Endodermal cell (in vitro differentiated cells): ENCODE measurements around the gene SLC35D2. TPM values are rescaled to one million over a fixed set of nuclear protein-coding genes. Genes with fewer than 3 reads are reported as not detected.
A peak's percentile ranks its signal among the peaks of the same experiment; 100 is the strongest.

Experiments
- DNase-seq: peaks from one replicate; pipeline ENCODE4 v3.0.0-alpha.2; 2017
- H3K27ac ChIP-seq: 2 replicates; pipeline ENCODE4 v1.5.1; 2013; ENCODE audit warnings: mild to moderate bottlenecking, low read depth, low read length, moderate library complexity
- H3K27me3 ChIP-seq: 2 replicates; pipeline ENCODE4 v1.6.1; 2013; ENCODE audit warnings: mild to moderate bottlenecking, low read length, moderate library complexity; ENCODE audit not compliant: insufficient read depth, control insufficient read depth, poor library complexity, severe bottlenecking
- H3K36me3 ChIP-seq: 2 replicates; pipeline ENCODE4 v1.7.0; 2013; ENCODE audit warnings: mild to moderate bottlenecking, low read length, moderate library complexity; ENCODE audit not compliant: control insufficient read depth, insufficient read depth
- H3K4me1 ChIP-seq: one replicate; pipeline ENCODE4 v1.7.0; 2013; ENCODE audit warnings: low read length; ENCODE audit not compliant: control insufficient read depth, insufficient read depth
- H3K4me3 ChIP-seq: 2 replicates; pipeline ENCODE4 v1.5.1; 2013; ENCODE audit warnings: mild to moderate bottlenecking, low read length, moderate library complexity
- H3K9ac ChIP-seq: 2 replicates; pipeline ENCODE4 v1.6.1; 2013; ENCODE audit warnings: mild to moderate bottlenecking, low read length, moderate library complexity; ENCODE audit not compliant: poor library complexity, severe bottlenecking; ENCODE audit errors: extremely low read depth
- H3K9me3 ChIP-seq: 2 replicates; pipeline ENCODE4 v1.6.1; 2013; ENCODE audit warnings: mild to moderate bottlenecking, low read length, moderate library complexity; ENCODE audit not compliant: control insufficient read depth
- H3K27ac Mint-ChIP-seq: 2 replicates; pipeline ENCODE4 v1.8.0; 2020; ENCODE audit warnings: mixed read lengths
- H3K27me3 Mint-ChIP-seq: 2 replicates; pipeline ENCODE4 v1.8.0; 2021; ENCODE audit warnings: mild to moderate bottlenecking, mixed read lengths; ENCODE audit not compliant: insufficient read depth
- H3K36me3 Mint-ChIP-seq: 2 replicates; pipeline ENCODE4 v1.8.0; 2020; ENCODE audit warnings: low read depth, mixed read lengths
- H3K4me1 Mint-ChIP-seq: 2 replicates; pipeline ENCODE4 v1.8.0; 2020; ENCODE audit warnings: mixed read lengths
- H3K4me3 Mint-ChIP-seq: 2 replicates; pipeline ENCODE4 v1.8.0; 2020; ENCODE audit warnings: mild to moderate bottlenecking, moderate library complexity, mixed read lengths
- H3K9me3 Mint-ChIP-seq: 2 replicates; pipeline ENCODE4 v1.8.0; 2020; ENCODE audit warnings: mild to moderate bottlenecking, mixed read lengths
- CTCF ChIP-seq: fragments of 200-600 bp; sonication (generic); conservative IDR thresholded peaks from 2 replicates; pipeline ENCODE4 v1.5.0; 2021; ENCODE audit warnings: antibody characterized with exemption, mild to moderate bottlenecking
- WGBS, 2 experiments: methylation state at CpG; one replicate each; pipeline versions ENCODE4 v1.1.5 to v1.1.7; 2013; ENCODE audit warnings: missing lambda C conversion rate in 2 of 2, mixed read lengths in 1 of 2; ENCODE audit not compliant: insufficient coverage in 1 of 2, insufficient read length in 1 of 2; 5-methylcytosine and 5-hydroxymethylcytosine counted together
- total RNA-seq, 2 donors: library from RNA; stranded (reverse); fragmentation: NEBNext Ultra II Directional in 1 of 2; extraction: Animal tissue kit (Norgen Biotek cat#: 25700) in 1 of 2; gene quantifications; 2 replicates in 1 of 2; 3 replicates in 1 of 2; pipeline ENCODE4 v1.2.1, GENCODE V29; 2021

SLC35D2 gene
- total RNA-seq, 2 donors from 2014 or later: 31.9 to 36.2 TPM

- Mint-ChIP-seq H3K4me3 (peak within 1 kb of the TSS; percentile 74), H3K9me3 (no peaks in the 10 kb centered on the region), H3K36me3 (no peaks in the 10 kb centered on the region), H3K27me3 (no peaks in the 10 kb centered on the region), H3K27ac (peak within 1 kb of the TSS; percentile 91), H3K4me1 (peaks cover 27% of the 10 kb centered on the region)
- TF ChIP-seq CTCF: no peak
- H3K4me3 ChIP-seq: peak within 1 kb of the TSS; percentile 96
- no peaks in the 10 kb centered on the region for H3K36me3 ChIP-seq
- H3K27ac ChIP-seq: peak within 1 kb of the TSS; percentile 96
- DNase-seq: peak; percentile 97
- WGBS, 2 experiments: 0% methylated on average over 16 to 100 of the region's 100 CpGs
- peaks cover 11% of the 10 kb centered on the region for H3K4me1 ChIP-seq
- no peaks in the 10 kb centered on the region for H3K27me3 ChIP-seq
- H3K9me3 ChIP-seq: no peaks in the 10 kb centered on the region
- peak within 1 kb of the TSS; percentile 68 for H3K9ac ChIP-seq
Measured at GRCh38 chr9:96418083-96418919, 34.8 kb upstream of the SLC35D2 start, which contains the start of gene ZNF367. Gene ZNF367 (minus strand): TSS chr9:96418370. CDS start chr9:96418032, 338 bp downstream.

GRCh38 chr9:96417661-96418082 is 34.2 kb upstream of the SLC35D2 start:
- no peaks in the 10 kb centered on the region for H3K36me3 ChIP-seq
- Mint-ChIP-seq H3K27me3 (no peaks in the 10 kb centered on the region), H3K27ac (peak overlapping the region; percentile 87), H3K4me3 (peak overlapping the region; percentile 74), H3K9me3 (no peaks in the 10 kb centered on the region), H3K4me1 (peaks cover 26% of the 10 kb centered on the region), H3K36me3 (no peaks in the 10 kb centered on the region)
- no peaks in the 10 kb centered on the region for H3K9me3 ChIP-seq
- no peak for TF ChIP-seq CTCF
- H3K27me3 ChIP-seq: no peaks in the 10 kb centered on the region
- peak overlapping the region; percentile 83 for H3K4me3 ChIP-seq
- H3K4me1 ChIP-seq: peaks cover 11% of the 10 kb centered on the region
- peak overlapping the region; percentile 96 for H3K27ac ChIP-seq
- DNase-seq: no peak
- peak overlapping the region; percentile 68 for H3K9ac ChIP-seq
- WGBS, 2 experiments: 0% methylated on average over 21 to 62 of the region's 62 CpGs

GRCh38 chr9:96417051-96417586 is 33.6 kb upstream of the SLC35D2 start:
- H3K27ac Mint-ChIP-seq: peak overlapping the region; percentile 74
- no peaks in the 10 kb centered on the region for H3K9me3 Mint-ChIP-seq
- no peaks in the 10 kb centered on the region for H3K36me3 Mint-ChIP-seq
- no peaks in the 10 kb centered on the region for H3K27me3 Mint-ChIP-seq
- peaks cover 26% of the 10 kb centered on the region for H3K4me1 Mint-ChIP-seq
- Histone ChIP-seq H3K9ac (peak overlapping the region; percentile 59), H3K27me3 (no peaks in the 10 kb centered on the region), H3K9me3 (no peaks in the 10 kb centered on the region), H3K27ac (peak overlapping the region; percentile 81), H3K4me3 (peak overlapping the region; percentile 96), H3K4me1 (peaks cover 11% of the 10 kb centered on the region), H3K36me3 (no peaks in the 10 kb centered on the region)
- H3K4me3 Mint-ChIP-seq: peak overlapping the region; percentile 74
- peak; percentile 95 for DNase-seq
- 0 to 1% methylated on average over 22 to 50 of the region's 50 CpGs for WGBS, 2 experiments
- peak; percentile 13 for TF ChIP-seq CTCF
